HepG2 (cell line): Measurements from ENCODE around the gene ADSS1. TPM values are rescaled to one million over a fixed set of nuclear protein-coding genes. Genes with fewer than 3 reads are reported as not detected.

ENCODE experiments used
- ATAC-seq: fragments of 200-7000 bp; cut with Tn5 transposase; 3 replicates; pipeline ENCODE4 v1.9.1; 2020; ENCODE audit warnings: mild to moderate bottlenecking, moderate library complexity
- BruUV-seq: library from RNA; stranded (reverse); fragments of 400-500 nt; replicated peaks from 2 replicates; lab custom pipeline; 2021; lab: Mats Ljungman, UMichigan
- CTCF ChIA-PET: fragments of 300-600 bp; formaldehyde crosslinking; extraction: SDS; loops from one replicate; lab custom pipeline; 2021; ENCODE audit warnings: low total read pairs, inconsistent platforms, low intra/inter-chr PET ratio; lab: Yijun Ruan, JAX
- POLR2A ChIA-PET: fragments of 350-600 bp; sonication (Branson Sonifier 250); formaldehyde crosslinking; loops from one replicate; lab custom pipeline; 2020; ENCODE audit warnings: antibody characterized with exemption, inconsistent platforms; lab: Yijun Ruan, JAX
- DNase-seq: peaks from one replicate; pipeline ENCODE4 v3.0.0-alpha.2; 2015; ENCODE audit warnings: low spot score
- FAIRE-seq: peaks from 3 replicates; lab custom pipeline; 2011; peaks lifted over from hg19 to GRCh38; lab: Jason Lieb, UNC
- H2AFZ ChIP-seq: one replicate; pipeline ENCODE4 v1.6.1; 2011; ENCODE audit warnings: low read length, inconsistent platforms
- H3K27ac ChIP-seq: fragments of 300-600 bp; 3 replicates; pipeline ENCODE4 v1.8.0; 2011; ENCODE audit warnings: mixed run types, mild to moderate bottlenecking, mixed read lengths, low read length, inconsistent platforms; ENCODE audit not compliant: insufficient read depth; ENCODE audit errors: extremely low read length
- H3K27me3 ChIP-seq, 2 experiments: fragments of 200-600 bp in 1 of 2; 2 replicates in 1 of 2; 3 replicates in 1 of 2; pipeline versions ENCODE4 v1.6.0 to v1.8.0; 2011; ENCODE audit warnings: low read length in 2 of 2, mild to moderate bottlenecking in 2 of 2, moderate library complexity in 2 of 2, inconsistent platforms in 1 of 2; ENCODE audit not compliant: insufficient read depth in 2 of 2, control insufficient read depth in 1 of 2
- H3K36me3 ChIP-seq, 2 experiments: fragments of 200-600 bp in 1 of 2; replicated peaks in 1 of 2; 2 replicates in 1 of 2; 3 replicates in 1 of 2; pipeline versions ENCODE4 v1.5.1 to v1.8.0; 2011; ENCODE audit warnings: low read length in 2 of 2, inconsistent platforms in 1 of 2; ENCODE audit not compliant: insufficient read depth in 2 of 2, control insufficient read depth in 1 of 2
- H3K4me1 ChIP-seq: 2 replicates; pipeline ENCODE4 v1.5.1; 2012; ENCODE audit warnings: low read length, inconsistent platforms; ENCODE audit not compliant: insufficient read depth
- H3K4me2 ChIP-seq: 2 replicates; pipeline ENCODE4 v1.6.0; 2011; ENCODE audit warnings: low read depth, low read length, inconsistent platforms
- H3K4me3 ChIP-seq, 3 experiments: fragments of 200-600 bp in 1 of 3; sonication (generic), shearing (Covaris generic) in 1 of 3; replicated peaks in 1 of 3; 2 replicates each; pipeline ENCODE4 v1.5.1; 2011 to 2016; ENCODE audit warnings: low read length in 3 of 3, inconsistent platforms in 2 of 3, low read depth in 2 of 3, mild to moderate bottlenecking in 2 of 3, control low read depth in 1 of 3, mixed read lengths in 1 of 3; ENCODE audit not compliant: insufficient read depth in 1 of 3
- H3K79me2 ChIP-seq: one replicate; pipeline ENCODE4 v1.6.1; 2011; ENCODE audit warnings: low read length, inconsistent platforms; ENCODE audit not compliant: insufficient read depth
- H3K9ac ChIP-seq: 2 replicates; pipeline ENCODE4 v1.6.0; 2011; ENCODE audit warnings: mild to moderate bottlenecking, low read depth, low read length, inconsistent platforms; ENCODE audit not compliant: insufficient read depth
- H3K9me3 ChIP-seq: 2 replicates; pipeline ENCODE4 v1.5.1; 2012; ENCODE audit warnings: mild to moderate bottlenecking, low read length
- H4K20me1 ChIP-seq: 2 replicates; pipeline ENCODE4 v1.6.0; 2011; ENCODE audit warnings: inconsistent platforms, mild to moderate bottlenecking, low read length, moderate library complexity; ENCODE audit not compliant: insufficient read depth
- AGO1 ChIP-seq: fragments of 200-400 bp; formaldehyde crosslinking; IDR thresholded peaks from 2 replicates; pipeline ENCODE4 v1.6.1; 2017; ENCODE audit warnings: mild to moderate bottlenecking, low read depth, low read length, moderate library complexity; ENCODE audit not compliant: poor library complexity, severe bottlenecking
- AGO2 ChIP-seq: fragments of 200-400 bp; formaldehyde crosslinking; optimal IDR thresholded peaks from 2 replicates; pipeline ENCODE3; 2017; ENCODE audit warnings: mild to moderate bottlenecking, low read depth, low read length, moderate library complexity
- AKAP8 ChIP-seq: sonication (generic); formaldehyde crosslinking; IDR thresholded peaks from 2 replicates; pipeline ENCODE4 v1.5.1; 2020; ENCODE audit warnings: mild to moderate bottlenecking, missing genetic modification reagents
- ESRRA ChIP-seq: sonication (generic); formaldehyde crosslinking; IDR thresholded peaks from 2 replicates; pipeline ENCODE4 v1.5.1; 2020; ENCODE audit warnings: mild to moderate bottlenecking, low read depth, missing genetic modification reagents
- HOXA9 ChIP-seq: sonication (generic); formaldehyde crosslinking; IDR thresholded peaks from 2 replicates; pipeline ENCODE4 v1.8.1; 2022; ENCODE audit warnings: missing genetic modification reagents, mild to moderate bottlenecking, moderate library complexity, borderline replicate concordance
- MXD1 ChIP-seq: sonication (generic); formaldehyde crosslinking; IDR thresholded peaks from 2 replicates; pipeline ENCODE4 v1.4.0; 2020; ENCODE audit warnings: mild to moderate bottlenecking, missing genetic modification reagents
- NAIF1 ChIP-seq: sonication (generic); formaldehyde crosslinking; IDR thresholded peaks from 2 replicates; pipeline ENCODE4 v1.5.0; 2020; ENCODE audit warnings: mild to moderate bottlenecking, missing genetic modification reagents, borderline replicate concordance
- RBFOX2 ChIP-seq: fragments of 200-400 bp; formaldehyde crosslinking; IDR thresholded peaks from 2 replicates; pipeline ENCODE4 v1.6.1; 2017; ENCODE audit warnings: low read depth, mild to moderate bottlenecking, low read length
- RBM22 ChIP-seq: fragments of 200-400 bp; formaldehyde crosslinking; optimal IDR thresholded peaks from 2 replicates; pipeline ENCODE3; 2017; ENCODE audit warnings: mild to moderate bottlenecking, low read length, moderate library complexity
- ZBTB33 ChIP-seq: sonication (generic); formaldehyde crosslinking; IDR thresholded peaks from 2 replicates; pipeline ENCODE4 v1.4.0; 2020; ENCODE audit warnings: missing genetic modification reagents
- ZFP91 ChIP-seq: sonication (generic); formaldehyde crosslinking; IDR thresholded peaks from 2 replicates; pipeline ENCODE4 v1.9.0; 2022; ENCODE audit warnings: missing genetic modification reagents, mild to moderate bottlenecking, borderline replicate concordance
- ZNF274 ChIP-seq: sonication (generic); formaldehyde crosslinking; IDR thresholded peaks from 2 replicates; pipeline ENCODE4 v1.5.1; 2020; ENCODE audit warnings: mild to moderate bottlenecking, missing genetic modification reagents
- ZNF446 ChIP-seq: sonication (generic); formaldehyde crosslinking; IDR thresholded peaks from 2 replicates; pipeline ENCODE4 v1.5.0; 2020; ENCODE audit warnings: mild to moderate bottlenecking, missing genetic modification reagents
- ZNF609 ChIP-seq: sonication (generic); formaldehyde crosslinking; IDR thresholded peaks from 2 replicates; pipeline ENCODE4 v1.4.0; 2020; ENCODE audit warnings: mild to moderate bottlenecking, missing genetic modification reagents, borderline replicate concordance
- WGBS: methylation state at CpG from one replicate; pipeline ENCODE4 v1.1.6; 2017; ENCODE audit warnings: low lambda C conversion rate; 5-methylcytosine and 5-hydroxymethylcytosine counted together
- in situ Hi-C: cut with HindIII; loops from 2 replicates; pipeline ENCODE4 v1.10.0; 2017; ENCODE audit warnings: low pct_unique_long_range_greater_than_20kb; ENCODE audit not compliant: extremely low pct_ligation_motif_present
- intact Hi-C: fragments of 100-400 bp; cut with micrococcal nuclease; formaldehyde crosslinking; loops from one replicate; pipeline ENCODE4 v1.10.0; 2022; ENCODE audit not compliant: unreplicated experiment
- polyA plus RNA-seq, 8 experiments: library from polyadenylated mRNA; depleted of rRNA in 3 of 8; stranded (reverse) in 7 of 8; unstranded in 1 of 8; fragments of >200 nt; fragmentation: Illumina TruSeq in 4 of 8; extraction: Trizol in 4 of 8; gene quantifications; 2 replicates each; pipeline versions ENCODE4 v1.2.1 to v1.2.3, GENCODE V29; 2011 to 2016; ENCODE audit warnings: low read depth in 4 of 8, missing spikeins in 1 of 8, mixed read lengths in 1 of 8; ENCODE audit not compliant: insufficient read depth in 1 of 8
- total RNA-seq, 5 experiments: library from RNA; depleted of rRNA; stranded (reverse); fragments of >200 nt; fragmentation: Illumina TruSeq; extraction: Trizol; gene quantifications; 2 replicates each; pipeline ENCODE4 v1.2.3, GENCODE V29; 2016; ENCODE audit warnings: low read depth in 1 of 5

Gene ADSS1
- total and polyA plus RNA-seq, 2 of the 13 experiments (the other 11 are each of a cell fraction or from before 2014, with no cell fraction given): 1.0 to 36.7 TPM

GRCh38 chr14:104772707-104773504 is 48.9 kb downstream of the ADSS1 start:
- ChIA-PET POLR2A (no interaction called here), CTCF (no interaction called here)
- H3K27ac ChIP-seq: no peak overlapping the region
- ATAC-seq (no peak), DNase-seq (no peak), FAIRE-seq (no peak)
- intact Hi-C loops (no loop called here), in situ Hi-C loops (no loop called here)
- H3K4me2 ChIP-seq: no peak overlapping the region
- H3K4me1 ChIP-seq: peaks cover 19% of the 10 kb centered on the region
- 0 out of 2 replicates have a peak, but pooled peaks cover 3% of the 10 kb centered on the region for H4K20me1 ChIP-seq
- H3K4me3 ChIP-seq: no peak overlapping the region
- WGBS: 97% methylated on average over 19 of the region's 38 CpGs
- H3K9me3 ChIP-seq: peaks cover 8% of the 10 kb centered on the region
- H3K9ac ChIP-seq: no peak overlapping the region
- H3K27me3 ChIP-seq: no peaks in the 10 kb centered on the region; a peak in 1 of 5 replicates
- peaks cover 4% of the 10 kb centered on the region for H3K79me2 ChIP-seq
- no TSS peak for BruUV-seq
- no peak overlapping the region for H2AFZ ChIP-seq
- peaks cover 22 to 35% of the 10 kb centered on the region in 2 experiments; a peak in 4 of 5 replicates for H3K36me3 ChIP-seq
- TF ChIP-seq ZNF274: no peak
- TF ChIP-seq NAIF1 (CRISPR knock-in tag): no peak
- TF ChIP-seq ZFP91 (CRISPR knock-in tag): 0 out of 2 replicates have a peak, but pooled peaks have one; percentile 9
- no peak for TF ChIP-seq ESRRA (CRISPR knock-in tag)
- TF ChIP-seq AKAP8 (CRISPR knock-in tag): no peak
- TF ChIP-seq ZBTB33 (CRISPR knock-in tag): peak; percentile 49; the same call in 1 of the 2 replicates
- TF ChIP-seq AGO2: peak; percentile 67
- TF ChIP-seq RBFOX2: peak; percentile 1; the same call in 1 of the 2 replicates
- TF ChIP-seq RBM22: peak; percentile 24
- TF ChIP-seq ZNF446 (CRISPR knock-in tag): no peak
- TF ChIP-seq HOXA9 (CRISPR knock-in tag): no peak
- no peak for TF ChIP-seq MXD1 (CRISPR knock-in tag)
- TF ChIP-seq AGO1: peak; percentile 12
- no peak for TF ChIP-seq ZNF609 (CRISPR knock-in tag)
